Measurements from ENCODE around the gene WASHC4.
"Not testable (repeated sequence)": the region's sequence is repeated elsewhere in the genome, so short reads cannot be mapped to it uniquely, and the experiment has no call there.

WASHC4 gene

DNA sequence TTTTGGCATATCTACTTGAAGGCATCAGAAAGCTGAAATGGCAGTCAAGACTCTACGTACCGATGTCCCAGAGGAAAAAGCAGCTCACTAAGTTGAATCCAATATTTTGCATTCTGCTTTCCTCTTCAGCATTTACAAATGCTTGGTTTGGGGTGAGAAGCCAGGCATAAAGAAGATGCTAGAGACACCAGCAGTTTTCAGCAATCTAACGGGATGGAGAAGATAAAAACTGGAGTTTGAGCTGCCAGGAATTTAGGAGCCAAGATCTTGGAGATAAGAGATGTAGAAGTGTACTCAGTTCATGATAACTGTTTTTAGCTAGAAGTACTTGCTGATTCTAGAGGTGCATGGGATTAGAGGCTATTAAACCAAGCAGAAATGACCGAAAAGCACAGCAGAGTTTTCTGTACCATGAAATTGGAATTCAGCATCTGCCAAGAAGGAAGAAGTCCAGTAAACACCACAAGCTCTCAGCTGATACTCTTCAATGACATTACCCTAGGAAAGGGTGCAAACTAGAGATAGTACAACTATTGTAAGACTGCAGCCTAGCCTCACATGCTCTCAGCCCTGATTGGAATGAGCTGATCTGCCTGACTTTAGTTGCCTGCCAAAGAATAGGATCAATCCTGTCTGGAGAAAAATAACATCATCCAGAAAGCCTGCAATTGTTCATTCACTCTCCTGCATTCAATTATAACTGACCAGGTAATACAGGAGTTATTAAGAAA is 15.9 kb upstream of the WASHC4 start:
- DNase-seq = no peak

DNA sequence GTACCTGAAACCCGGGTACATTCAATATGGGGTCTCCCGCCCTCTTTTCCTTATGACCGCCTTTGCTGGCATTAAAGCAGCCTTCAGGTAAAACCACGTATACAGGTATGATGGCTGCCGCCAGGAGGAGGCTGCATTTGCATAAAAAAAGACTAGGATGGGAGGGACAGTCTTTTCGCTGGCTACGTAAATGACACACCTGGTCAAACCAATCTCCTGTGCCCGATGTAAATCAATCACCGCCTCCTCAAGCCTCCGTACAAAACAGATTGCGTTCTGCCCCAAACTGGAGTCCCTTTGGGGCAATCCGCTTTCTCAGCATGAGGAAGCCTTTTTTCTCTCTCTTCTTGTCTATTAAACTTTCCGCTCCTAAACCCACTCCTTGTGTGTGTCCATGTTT is 15.2 kb upstream of the WASHC4 start:
- DNase-seq = no peak

DNA sequence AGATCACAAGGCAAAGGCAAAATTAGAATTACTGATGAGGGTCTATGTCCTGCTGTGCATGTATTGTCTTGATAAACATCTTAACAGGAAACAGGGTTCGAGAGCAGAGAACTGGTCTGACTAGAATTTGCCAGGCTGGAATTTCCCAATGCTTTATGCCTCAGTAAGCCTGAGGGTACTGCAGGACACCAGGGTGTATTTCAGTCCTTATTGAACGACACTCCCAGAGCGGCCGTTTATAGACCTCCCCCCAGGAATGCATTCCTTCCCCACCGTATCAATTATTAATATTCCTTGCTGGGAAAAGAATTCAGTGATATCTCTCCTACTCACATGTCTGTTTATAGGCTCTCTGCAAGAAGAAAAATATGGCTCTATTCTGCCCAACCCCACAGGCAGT is 12.2 kb upstream of the WASHC4 start:
- DNase-seq = not testable (repeated sequence)

DNA sequence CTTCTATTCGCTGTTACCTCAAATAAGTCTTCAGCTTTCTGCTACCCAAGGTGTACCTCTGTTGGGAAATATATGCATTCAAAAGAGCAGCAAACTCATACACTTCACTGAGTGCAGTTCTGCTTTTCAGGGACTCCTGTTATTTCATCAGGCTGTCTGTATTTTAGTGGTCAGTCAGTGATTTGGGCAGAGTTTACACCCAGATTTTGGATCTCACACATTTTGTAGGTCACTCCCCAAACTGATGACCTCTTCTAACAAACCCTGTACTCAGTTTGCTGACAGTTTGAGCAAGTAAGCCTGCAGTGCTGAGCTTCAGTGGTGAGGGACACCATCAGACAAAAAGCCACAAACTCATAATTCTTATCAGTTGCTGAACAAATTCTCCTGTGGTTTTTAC is 8.2 kb upstream of the WASHC4 start:
- DNase-seq = no peak

DNA sequence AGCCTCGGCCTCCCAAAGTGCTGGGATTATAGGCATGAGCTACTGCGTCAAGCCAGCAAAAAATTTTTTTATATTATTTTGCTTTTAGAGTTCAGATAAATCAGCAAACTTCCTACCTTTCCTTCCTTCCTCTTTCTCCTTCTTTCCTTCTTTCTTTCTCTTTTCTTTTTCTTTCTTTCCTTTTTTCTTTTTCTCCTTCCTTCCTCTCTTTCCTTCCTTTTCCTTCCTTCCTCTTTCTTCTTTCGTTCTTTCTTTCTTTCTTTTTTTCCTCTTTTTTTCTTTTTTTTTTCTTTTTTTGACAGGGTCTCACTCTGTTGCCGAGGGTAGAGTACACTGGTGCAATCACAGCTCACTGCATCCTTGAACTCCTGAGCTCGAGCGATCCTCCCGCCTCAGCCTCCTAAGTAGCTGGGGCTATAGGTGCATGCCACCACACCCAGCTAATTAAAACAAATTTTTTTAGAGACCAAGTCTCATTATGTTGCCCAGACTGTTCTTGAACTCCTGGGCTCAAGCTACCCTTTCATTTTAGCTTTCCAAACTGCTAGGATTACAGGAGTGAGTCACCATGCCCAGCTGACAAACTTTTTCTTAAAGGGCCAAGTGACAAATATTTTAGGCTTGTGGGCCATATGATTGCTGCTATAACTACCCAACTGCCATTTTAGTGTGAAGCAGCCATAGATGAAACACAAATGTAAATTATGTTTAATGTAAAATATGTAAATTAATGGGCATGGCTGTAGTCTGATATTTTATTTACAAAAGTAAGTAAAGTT is 7.1 kb upstream of the WASHC4 start:
- DNase-seq = no peak

DNA sequence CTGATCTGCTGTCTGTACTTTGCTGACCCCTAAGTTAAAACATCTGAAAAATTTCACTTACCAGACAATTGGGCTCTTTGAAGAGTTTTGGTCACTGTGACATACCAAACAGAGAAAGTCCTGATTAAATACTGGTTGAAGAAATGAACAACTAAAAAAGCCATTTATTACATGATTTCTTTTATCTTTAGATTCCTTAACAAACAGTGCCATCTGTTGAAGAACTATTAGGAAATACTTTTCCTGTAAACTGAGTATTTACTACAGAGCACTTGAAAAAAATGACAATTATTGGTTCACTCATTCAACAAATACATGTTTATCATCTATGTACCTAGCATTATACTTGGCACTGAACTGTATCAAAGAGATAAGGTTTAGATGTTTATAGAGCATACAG is 6.5 kb upstream of the WASHC4 start:
- no peak for DNase-seq

DNA sequence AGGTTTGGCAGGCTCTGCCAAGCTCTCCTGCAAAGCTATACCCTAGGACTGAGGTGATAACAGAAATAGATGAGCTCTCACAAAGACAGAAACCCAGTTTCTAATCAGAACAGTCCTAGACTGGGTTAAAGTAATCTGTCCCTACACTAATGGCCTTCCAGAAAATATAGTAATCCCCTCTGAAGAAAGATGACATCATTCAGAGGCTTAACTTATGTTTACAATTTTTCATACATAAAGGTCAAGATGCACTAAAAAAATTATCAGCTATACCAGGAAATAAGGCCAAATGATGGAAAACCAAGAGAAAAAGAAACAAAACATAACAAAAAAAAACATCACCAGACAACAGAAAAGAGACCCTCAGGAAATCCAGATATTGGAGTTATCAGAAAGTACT is 4.9 kb upstream of the WASHC4 start:
- DNase-seq = no peak

DNA sequence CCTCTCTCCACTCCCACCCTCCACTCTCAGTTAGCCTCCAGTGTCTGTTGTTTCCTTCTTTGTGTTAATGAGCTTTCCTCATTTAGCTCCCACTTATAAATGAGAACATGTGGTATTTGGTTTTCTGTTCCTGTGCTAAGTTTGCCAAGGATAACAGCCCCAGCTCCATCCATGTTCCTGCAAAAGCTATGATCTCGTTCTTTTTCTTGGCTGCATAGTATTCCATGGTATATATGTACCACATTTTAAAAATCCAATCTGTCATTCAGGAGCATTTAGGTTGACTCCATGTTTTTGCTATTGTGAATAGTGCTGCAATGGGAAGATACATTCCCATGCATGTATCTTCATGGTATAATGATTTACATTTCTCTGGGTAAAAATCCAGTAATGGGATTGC is 2.8 kb upstream of the WASHC4 start:
- DNase-seq = no peak

DNA sequence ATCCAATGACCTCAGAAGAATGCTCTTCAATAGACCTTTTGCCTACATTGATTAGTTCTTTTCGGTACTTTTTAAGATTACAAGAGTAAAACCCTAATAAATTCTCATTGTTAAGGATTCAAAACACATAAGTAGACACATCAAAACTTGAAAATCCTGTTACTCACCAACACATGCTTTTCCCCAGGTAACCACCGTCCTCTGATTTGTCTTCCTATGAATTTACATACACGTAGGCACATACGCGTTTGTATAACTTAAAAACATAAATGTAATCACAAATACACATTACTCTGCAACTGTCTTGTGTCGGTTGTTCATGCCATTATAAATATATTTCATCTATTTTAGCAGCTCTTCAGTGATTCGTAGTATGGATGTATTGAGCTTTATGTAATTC is 910 bp upstream of the WASHC4 start:
- DNase-seq = no peak

DNA sequence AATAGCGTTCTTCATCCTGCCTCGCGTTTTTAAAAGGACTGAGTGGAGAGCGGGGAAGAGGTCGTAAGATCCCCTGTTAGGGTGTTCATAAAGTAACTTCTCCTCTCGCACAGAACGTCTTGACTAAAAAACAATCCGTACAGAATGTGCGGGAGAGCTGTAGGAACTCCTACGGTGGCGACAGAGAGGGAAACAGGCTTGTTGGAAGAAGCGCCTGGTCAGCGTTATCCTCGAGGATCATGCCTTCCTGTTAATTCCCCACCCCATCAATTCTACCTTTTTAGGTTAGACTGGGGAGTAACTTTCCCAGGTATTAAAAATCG is 399 bp upstream of the WASHC4 start:
- DNase-seq = no peak

DNA sequence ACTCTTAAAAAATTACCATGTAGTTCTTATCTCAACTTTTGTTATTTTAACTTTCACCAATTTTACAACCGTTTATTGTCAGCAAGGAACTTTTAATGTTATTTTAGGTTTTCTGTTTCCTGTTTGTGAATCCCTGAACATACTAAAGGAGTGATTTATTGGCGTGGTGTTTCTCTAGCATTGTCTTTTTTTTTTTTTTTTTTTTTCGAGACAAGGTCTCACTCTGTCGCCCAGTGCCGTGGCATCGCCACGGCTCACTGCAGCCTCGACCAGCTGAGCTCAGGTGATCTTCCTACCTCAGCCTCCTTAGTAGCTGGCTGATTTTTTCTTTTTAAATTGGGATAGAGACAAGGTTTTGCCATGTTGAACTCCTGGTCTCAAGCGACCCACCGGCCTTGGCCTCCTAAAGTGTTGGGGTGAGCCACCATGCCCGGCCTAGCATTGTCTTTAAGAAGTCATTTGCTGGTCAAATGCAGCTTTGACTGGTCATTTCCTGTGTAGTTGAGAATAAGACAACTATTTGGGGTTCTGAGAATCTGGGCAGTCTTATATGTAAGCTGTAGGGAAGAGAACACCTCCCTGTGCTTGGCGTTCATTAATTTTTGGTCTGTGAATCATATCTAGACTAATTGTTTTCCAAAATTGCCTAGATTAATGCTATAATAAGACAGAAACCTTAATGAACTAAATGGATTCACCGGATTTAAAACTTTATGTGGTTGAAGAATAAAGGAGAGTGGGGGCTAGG is 2.1 kb downstream of the WASHC4 start:
- no peak for DNase-seq

DNA sequence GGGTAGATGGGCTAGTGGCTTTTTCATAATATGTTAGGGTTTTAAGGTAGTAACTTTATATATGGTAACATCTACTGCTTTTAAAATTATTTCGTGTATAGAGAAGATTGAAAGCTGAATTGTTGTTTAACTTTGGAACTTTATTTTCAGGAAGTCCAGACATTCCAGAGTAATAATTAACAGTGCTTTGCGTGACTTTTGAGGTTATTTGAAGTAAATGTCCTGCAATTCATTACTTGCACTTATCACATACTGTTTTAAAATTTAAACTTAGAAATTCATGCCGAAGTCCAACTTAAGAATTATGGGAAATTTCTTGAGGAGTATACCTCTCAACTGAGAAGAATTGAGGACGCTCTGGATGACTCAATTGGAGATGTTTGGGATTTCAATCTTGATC is 3.3 kb downstream of the WASHC4 start:
- DNase-seq = no peak

DNA sequence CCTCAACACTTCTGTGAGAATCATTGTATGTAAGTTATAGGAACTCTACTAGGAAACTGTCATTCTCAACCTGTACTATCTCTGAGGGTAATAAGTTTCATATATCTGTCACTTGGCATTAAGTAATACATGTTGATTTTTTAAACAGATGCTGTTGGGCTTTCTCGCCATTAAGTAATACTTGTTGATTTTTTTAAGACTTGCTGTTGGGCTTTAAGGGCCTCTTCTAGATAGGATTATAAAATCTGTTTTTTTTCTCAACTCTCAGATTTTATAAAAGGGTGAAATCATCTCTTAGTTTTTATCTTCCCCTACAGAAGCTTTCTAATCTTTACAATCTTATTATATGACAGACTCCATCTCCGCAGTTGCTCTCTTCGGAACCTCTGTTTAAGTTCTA is 5.6 kb downstream of the WASHC4 start:
- no peak for DNase-seq

DNA sequence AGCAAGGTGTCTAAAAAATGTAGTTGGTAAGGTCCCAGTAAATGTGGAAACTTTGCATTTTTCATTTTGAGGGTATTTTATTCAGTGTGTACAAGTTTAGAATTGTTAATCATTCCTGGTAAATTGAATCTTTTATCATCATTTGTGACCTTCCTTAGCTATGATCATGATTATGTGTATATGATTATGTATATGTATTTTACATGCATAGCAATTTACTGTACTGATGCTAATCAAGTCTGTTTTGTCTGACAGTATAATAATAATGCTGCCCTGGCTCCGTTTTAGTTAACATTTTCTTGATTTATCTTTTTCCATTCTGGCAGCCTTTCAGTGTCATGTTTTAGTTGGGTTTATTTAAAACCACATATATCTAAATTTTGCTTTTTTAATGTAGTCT is 9.4 kb downstream of the WASHC4 start:
- no peak for DNase-seq

DNA sequence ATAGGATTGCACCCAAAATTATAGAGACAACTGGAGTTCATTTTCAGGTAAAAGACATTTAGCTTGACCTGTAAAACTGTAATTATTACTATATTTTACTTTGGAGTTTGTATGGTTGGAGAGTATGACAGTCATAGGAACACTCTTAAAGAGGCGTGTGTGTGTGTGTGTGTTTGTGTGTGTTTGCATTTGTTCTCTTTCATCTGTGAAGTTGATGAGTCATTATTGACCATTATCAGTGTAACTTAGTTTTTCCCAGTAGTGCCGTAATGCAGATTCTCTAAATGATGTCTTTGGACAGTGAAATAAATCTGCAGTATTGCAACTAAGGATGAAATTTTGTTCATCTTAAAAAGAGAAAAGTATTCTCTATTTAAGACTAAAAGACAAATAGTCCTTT is 13.0 kb downstream of the WASHC4 start:
- no peak for DNase-seq

DNA sequence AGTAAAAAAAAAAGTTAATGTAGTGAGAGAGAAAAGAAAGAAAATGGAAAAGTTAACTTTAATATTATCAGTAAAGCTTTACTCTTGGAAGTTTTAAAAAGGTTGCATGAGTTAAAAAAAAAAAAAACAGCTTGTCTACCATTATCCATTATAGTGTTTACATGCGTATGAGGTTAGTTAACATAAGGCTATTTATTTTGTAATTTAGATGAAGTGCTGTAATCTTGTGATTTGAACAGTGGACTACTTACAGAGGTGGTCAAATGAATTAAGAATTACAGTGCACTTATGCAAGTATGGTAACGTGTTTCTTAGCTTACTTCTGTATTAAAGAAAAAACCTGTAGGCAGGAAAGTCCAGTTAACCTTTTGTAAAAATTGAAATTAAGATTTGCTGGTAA is 30.7 kb downstream of the WASHC4 start:
- DNase-seq = no peak

DNA sequence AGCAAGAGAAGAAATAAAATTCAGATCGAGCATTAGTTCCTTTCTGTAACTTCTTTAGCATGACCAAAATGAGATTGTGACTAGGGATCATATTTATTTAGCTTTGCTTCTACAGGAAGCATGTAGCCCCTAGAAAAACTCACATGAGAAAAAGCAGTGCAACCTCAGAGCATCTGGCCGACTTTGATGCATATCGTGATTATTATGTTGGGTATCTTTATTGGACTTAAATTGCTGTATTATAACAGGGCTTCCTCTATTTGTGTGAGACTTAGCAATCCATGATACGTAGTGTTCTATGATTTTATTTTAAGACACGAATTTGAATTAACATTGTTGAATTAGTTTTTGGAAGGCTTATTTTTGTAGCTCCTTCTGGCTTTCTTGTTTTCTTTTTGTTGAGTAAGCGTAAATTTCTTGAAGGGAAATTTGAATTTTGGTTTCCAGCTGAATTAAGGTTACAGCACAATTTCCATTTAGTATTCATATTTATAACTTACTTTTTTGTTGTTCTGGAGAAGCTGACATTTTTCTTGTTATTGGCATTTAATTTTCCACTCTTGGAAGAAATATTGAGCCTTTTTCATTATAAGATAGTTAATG is 33.9 kb downstream of the WASHC4 start:
- no peak for DNase-seq

DNA sequence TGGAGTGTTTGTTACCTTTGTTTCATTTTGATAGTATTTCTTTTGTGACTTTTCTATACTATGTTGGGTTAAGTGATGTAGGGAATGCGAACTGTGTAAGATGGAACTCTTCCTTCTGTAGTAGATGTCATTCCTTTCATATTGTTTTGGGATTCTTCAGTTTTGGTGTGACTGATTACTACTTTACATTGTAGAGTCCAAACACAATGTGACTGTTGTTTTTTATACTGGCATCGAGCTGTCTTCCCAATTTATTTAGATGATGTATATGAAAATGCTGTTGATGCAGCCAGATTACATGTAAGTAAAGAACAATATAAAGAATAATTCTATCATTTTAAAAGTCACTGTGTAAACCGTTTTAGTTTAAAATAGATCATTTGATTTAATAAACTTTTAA is 34.7 kb downstream of the WASHC4 start:
- no peak for DNase-seq

DNA sequence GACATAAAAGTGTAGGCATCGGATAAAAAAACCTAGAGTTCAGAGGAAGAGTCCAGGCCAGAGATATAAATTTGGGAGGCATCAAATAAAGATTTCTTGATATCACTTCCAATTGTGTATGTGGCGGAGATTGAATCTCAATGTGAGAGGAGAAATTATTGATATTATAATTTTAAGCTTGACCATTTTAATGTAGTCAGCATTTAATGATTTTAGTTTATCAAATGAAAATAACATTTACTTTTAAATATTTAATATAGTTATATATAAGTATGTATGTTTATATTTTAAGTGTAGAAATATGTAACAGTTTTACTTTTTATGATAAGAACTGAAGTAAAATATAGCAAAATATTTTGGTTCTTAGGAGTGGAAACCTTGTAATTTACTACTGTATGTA is 48.7 kb downstream of the WASHC4 start:
- no peak for DNase-seq

DNA sequence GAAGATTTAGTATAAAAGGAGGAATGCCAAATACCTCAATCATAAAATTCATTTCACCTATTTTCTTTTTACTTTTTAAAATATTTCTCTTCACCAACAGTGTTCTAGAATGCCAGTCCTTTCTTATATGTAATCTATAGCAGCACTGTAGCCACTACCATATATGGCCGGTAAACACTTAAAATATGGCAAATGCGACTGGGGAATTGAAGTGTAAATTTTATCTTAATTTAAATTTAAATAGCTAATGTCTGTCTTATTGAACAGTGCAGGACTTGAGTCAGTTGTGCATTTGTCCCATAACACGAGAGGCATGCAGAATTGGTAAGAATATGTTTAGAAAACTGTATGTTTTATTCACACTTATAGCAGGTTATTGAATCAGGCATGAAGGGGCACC is 50.1 kb downstream of the WASHC4 start:
- no peak for DNase-seq

DNA sequence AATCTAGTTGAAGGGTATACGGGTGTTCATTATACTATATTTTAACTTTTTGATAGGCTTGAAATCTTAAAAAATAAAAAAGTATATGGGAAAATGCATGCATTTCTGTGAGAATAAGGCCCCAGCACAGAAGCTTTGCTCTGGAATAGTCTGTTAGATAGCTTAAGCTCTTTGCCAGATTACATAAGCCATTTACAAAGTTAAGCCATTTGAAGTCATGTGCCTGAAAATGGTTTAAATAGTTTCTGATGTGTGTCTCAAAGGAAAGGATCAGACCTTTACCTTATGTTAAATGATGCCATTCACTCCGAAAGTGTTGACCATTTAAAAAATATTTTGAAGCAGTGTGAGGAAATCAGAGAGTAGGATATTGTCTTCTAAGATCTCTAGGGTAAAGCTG is 51.3 kb downstream of the WASHC4 start:
- no peak for DNase-seq

DNA sequence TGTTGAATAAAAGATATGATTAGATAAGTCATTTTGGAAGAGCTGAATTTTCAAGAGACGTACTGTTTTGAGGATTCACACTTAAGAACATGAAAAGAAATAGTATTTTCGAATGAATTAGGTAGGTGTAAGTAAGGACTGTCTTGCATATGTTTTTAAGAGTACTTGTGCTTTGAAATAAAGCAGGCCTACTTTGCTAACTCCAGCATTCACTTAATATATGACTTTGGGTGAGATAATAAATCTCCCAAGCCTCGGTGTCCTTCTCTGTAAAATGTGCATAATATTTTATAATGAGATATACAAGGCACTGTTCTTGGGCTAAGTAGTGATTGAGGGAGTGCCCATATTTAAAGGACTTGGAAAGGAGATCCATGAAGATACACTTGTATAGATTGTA is 54.6 kb downstream of the WASHC4 start:
- DNase-seq = no peak

DNA sequence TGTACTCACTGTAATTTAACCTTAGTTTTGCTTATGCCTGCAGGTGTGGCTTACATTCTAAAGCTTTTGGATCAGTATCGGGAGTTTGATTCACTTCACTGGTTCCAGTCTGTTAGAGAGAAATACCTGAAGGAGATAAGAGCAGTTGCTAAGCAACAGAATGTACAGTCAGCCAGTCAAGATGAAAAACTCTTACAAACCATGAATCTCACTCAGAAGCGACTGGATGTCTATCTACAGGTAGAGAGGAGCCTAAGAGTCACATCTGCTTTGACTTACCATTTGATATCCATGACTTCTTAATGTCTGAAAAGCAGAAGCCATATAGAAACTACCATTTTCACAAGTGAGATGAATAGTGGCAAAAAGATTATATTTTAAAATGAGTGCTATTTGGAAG is 56.5 kb downstream of the WASHC4 start:
- no peak for DNase-seq

DNA sequence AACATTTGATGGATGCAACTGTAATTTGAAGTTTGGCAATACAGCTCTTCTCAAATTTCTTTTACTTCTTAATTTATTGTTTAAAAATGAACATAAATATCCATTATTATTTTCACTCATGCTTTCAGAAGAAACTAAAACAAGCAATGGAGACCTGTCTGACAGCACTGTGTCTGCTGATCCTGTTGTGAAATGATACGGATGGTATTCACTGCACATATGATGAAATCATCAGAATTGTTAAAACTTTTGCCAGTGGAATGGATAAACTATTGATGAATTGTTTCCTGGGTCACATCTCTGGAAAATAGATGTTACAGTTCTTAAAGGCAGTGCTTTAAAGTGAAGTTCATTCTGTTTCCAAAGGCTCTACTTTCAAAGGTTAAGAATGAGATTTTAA is 59.2 kb downstream of the WASHC4 start:
- DNase-seq = no peak
